NCI-H2196 treated with DMSO at 0.1 percent for 48 hours (cell line): ENCODE measurements around the gene PTPRN2.

Source experiments
- DNase-seq: peaks from one replicate; lab custom pipeline; 2025; ENCODE audit not compliant: unreplicated experiment; lab: John Stamatoyannopoulos, UW

The PTPRN2 gene

DNA sequence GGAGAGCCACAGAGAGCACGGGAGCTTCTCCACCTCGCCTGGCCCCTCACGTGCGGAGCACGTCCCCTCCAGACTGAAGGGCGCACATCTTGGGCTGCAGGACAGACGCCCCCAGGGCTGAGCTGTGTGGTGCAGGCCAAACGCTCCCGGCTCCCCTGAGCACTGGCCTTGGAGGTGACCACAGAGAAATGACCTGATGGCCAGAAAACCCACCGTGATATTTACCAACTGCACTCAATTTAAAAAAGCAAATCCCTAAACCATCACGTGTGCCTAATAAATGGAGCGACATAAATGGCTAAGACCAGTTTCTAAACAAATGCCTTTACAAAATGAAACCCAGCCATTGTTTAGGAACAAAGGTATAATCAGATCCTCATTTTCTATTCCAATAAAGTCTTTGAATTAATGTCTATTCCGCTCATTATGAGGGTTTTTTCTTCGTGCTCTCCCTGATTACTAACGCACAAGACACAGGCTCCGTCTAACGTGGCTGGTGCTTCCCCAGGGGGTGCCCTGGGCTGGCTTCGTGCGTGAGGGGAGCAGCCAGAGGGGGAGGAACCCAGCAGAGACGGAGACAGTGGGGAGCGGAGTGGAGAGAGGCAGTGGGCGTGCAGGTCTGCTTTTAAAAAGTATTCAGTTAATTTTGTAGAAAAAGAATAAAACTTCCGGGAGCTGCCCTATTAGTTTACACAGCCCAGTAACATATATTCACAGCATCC lies 1060.5 kb downstream of the PTPRN2 start:
- DNase-seq, result no peak

DNA sequence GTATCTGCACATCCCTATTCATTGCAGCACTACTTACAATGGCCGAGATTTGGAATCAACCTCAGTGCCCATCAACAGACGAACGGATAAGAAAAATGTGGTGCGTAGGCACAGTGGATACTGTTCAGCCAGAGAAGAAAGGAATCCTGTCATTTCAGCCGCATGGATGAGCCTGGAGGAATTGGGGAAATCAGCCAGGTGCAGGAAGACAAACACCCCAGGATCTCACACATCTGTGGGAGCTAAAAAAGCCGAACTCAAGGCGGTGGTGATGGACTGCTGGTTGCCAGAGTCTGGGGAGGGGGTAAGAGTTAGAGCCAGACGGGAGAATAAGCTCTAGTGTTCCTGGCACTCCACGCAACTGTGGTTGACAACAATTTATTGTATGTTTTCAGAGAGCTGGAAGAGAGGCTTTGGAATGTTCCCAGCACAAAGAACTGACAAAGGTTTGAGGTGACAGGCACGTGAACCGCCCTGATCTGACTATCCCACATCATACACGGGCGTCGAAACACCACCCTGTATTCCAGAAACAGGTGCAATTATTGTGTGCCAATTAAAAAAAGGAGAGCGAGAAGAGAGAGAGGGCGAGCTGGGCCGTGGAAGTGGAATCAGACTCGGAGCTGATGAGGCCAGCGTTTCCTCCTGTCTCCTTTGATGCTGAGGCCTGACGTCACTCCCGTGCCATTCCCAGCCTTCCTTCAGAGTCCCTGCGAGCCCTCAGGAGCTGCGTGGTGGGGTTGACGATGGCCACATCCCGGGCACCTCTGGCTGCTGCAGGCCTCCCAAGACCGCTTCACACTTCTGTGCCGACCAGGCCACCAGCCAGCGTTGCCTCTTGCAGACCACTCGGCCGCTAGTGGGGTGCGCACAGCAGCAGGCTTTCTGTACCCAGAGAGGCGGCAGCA lies 1061.4 kb downstream of the PTPRN2 start:
- DNase-seq, result no peak

DNA sequence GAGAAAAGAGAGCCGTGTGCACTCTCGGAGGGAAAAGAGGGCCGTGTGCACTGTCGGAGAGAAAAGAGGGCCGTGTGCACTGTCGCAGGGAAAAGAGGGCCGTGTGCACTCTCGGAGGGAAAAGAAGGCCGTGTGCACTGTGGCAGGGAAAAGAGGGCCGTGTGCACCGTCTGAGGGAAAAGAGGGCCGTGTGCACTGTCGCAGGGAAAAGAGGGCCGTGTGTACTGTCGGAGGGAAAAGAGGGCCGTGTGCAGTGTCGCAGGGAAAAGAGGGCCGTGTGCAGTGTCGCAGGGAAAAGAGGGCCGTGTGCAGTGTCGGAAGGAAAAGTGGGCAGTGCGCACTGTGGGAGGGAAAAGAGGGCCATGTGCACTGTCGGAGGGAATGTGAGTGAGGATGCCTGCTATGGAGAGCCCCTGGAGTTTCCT lies 1062.1 kb downstream of the PTPRN2 start:
- DNase-seq, result no peak

DNA sequence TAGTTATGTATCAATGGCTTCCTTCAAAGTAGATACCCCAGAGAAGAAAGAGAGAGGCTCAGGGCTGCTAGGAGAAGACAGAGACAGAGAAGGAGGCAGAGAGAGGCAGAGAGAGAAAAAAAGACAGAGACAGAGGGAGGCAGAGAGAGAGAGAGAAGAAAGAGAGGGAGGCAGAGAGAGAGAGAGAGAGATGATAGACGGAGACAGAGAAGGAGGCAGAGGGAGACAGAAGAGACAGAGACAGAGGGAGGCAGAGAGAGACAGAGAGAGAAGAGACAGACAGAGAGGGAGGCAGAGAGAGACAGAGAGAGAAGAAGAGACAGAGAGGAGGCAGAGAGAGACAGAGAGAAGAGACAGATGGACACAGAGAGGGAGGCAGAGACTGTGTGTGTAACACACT lies 1062.9 kb downstream of the PTPRN2 start:
- DNase-seq, result no peak

DNA sequence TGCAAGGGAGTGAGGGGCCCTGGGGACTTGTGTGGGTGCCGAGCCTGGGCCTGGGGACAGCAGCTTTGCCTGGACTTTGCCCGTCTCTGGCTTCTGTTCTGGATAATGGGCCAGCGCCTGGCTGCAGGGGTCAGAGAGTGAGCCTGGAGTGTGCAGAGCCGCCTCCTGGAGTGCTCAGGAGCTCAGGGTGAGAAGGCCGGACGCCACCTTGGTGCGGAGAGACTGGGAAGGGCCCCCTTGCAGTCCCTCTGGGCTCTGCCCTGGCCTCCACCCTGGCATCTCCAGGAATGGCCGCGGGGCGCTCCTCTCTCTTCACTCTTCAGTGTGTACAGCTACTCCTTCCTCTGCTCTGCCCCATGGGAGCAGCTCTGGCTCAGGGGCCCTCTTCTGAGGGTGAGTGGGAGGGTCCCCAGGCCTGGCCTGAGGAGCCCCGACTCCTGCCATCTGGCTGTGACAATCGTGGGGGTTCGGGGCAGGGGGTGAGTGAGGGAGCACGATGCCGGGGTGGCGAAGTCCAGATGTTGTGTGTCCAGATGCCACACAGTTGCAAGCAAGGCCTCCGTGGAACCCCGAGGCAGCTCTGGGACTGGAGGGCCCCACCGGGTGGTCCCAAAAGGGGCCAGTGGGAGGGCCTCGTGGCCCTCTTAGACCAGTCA lies 1063.7 kb downstream of the PTPRN2 start:
- no peak for DNase-seq

DNA sequence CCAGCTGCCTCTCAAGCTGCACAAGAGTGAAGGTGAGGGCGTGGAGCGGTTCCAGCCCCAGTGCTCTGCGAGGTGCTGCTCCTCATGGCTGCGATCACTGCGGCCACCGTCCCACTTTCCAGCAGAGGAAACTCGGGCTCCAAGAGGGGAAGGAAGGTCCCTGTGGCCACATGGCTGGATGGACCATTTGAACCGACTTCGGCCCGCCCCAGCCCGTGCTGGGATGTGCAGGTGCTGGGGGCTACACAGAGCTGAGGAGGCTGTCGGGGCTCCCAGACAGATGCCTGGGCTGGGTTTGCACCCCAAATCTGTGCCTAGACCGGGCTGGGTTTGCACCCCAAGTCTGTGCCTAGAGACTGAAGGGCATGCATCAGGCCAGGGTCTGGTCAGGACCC lies 1064.3 kb downstream of the PTPRN2 start:
- no peak for DNase-seq

DNA sequence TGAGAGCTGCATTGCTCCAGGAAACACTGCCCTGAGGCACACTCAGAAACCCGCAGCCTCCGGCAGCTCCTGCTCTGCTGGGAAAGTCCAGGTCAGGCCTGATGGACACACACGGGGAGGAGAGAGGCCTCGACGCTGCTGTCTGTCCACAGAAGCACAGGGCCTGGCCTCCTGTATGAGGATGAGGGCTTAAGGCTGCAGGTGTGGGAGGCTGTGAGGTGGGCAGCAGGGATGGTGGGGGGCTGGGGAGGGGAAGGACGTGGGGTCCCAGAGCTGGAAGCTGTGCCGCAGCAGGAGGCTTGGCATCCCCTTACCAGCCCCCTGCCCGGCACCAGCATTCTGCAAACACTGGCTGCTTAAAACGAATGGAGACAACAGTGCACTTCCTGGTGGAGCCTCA lies 1064.7 kb downstream of the PTPRN2 start:
- no peak for DNase-seq

DNA sequence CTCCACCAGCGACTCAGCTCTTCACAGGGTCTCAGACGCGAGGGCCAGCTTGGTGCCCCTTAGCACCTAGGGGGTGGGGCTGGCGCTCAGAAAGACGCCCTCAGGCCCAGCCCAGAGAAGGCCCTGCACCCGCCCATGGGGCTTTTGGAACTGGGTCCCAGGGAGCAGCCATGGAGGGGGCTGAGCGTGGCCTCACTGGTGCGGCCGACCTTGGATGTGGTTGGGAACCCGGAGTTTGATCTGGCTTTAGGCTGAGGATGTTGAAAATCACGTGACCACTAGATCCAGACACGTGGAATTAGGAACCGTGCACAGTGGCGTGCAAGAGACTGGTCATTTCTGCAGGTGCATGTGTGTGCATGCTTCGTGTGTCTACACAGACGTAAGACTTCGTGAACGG lies 1065.4 kb downstream of the PTPRN2 start:
- DNase-seq, result no peak

DNA sequence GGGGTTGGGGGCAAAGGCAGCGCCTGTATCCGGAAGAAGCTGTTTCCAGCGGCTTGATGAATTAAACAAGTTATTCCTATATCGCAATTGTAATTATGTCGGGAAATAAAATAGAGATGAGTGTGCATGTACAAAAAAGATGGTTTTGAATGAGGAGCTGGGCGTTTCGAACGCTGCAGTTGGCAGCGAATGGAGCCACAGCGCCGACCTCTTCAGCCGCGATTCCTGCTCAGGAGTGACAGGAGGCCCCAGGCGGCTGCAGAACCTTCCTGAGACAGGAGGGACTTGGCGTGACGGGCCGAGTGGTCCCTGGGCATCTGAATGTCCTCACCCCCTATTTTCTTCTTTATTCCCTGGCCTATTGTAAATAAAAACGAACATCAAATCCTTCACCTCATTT lies 1065.9 kb downstream of the PTPRN2 start:
- no peak for DNase-seq

DNA sequence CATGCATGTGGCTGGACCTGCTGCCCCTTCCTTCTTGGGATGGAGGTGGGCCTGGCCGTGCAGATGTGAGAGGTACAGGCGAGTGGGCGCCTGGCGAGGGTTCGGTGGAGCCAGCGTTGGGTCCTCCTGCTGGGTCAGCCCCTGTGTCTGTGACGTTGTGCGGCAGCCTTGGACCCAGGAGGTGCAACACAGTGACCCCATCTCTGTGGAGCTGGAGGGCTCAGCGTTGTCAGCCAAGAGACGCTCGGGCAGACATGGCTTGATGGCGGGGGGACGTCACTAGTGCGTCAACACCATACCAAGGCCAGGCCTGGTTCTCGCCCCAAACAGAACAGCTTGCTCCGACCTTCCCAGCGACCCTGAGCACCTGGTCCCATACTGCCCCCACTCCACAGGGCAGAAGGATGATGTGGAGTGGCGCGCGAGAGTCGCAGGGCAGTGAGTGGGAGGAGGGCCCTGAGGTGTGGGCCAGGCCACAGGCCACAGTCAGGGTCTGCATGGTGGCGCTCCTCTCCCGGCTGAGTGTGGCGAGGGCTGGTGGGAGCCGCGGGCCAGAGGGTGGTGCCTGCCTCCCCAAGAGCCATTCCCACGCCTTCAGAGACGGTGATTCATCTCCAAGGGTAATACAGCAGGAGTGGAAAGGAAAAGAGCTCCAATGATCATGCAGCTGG lies 1066.4 kb downstream of the PTPRN2 start:
- no peak for DNase-seq

DNA sequence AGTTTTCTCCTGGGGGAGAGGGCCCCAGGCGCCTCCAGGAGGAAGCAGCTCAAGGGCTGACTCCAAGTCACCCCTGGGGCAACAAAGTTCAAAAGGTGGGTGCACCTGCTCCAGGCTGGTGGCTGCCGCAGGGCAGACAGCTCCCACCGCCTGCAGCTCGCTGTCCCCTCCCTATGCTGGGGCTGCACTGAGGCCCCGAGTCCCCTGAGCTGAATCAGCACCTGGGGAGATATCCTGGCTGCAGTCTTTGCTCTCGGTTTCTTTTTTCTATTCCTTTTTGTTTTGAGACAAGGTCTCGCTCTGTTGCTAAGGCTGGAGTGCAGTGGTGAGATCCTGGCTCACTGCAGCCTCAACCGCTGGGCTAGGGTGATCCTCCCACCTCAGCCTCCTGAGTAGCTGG lies 1067.4 kb downstream of the PTPRN2 start:
- no peak for DNase-seq

DNA sequence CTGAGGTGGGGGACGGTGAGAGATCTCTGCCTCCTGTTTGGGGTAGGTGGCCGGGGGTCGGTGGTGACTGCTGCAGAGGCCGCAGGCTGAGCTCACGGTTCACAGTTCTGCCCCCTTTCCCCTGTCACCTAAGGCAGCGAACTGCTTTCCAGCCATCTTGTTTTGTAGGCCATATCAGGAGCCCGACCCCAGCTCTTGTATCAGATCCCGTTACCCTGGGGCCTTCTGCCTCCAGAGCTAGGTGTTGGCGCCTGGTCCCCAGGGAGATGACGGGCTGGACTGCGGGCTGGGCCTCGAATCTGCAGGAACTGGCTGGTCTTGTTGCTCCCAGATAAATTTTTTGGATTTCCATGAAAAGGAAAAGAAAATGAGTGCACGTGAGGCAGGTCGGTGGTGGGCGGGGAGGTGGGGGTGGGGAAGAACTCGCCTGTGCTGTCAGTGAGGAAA lies 1067.8 kb downstream of the PTPRN2 start:
- no peak for DNase-seq

DNA sequence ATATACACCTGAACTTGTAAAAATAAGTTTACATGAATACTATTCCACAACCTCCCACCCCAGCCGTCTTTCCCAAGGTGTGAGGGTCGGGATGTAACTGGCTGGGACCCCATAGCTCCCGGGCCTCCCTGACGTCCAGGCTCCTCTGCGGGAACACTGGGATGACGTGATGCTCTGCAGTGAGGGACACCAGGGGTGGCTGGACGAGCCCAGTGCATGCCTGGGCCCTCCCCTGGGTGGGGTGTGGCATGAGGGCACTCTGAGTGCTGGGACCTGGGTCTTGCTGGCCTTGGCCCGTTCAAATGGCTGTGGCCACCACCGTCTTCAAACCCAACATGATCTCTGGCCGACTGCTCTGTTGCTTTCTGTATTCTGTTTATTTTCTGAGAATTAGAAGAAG lies 1068.4 kb downstream of the PTPRN2 start:
- no peak for DNase-seq

DNA sequence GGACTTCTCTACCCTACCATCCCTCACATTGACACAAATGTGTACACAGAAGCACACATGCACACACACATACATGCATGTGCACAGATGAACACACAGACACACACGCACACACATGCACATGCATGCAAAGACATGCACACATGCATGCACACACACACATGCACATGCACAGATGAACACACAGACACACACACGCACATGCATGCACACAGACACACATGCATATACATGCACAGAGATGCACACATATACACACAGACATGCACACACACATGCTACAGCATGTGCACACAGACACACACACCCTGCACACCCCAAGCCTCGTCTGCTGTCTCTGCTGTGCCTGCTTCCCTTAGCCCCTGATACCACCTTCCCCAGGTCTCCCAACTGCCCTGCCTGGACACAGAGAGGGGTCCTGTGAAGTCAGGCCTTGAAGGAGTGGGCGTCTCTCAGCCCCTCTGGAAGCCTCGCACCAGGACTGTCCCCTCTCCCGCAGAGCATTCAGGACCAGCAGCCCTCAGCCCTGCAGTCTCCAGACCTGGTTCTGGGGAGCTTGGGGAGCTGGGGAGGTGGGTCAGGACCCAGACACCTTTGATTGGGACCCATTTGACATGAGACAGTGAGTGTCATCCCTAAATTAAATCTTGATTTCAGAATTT lies 1069.0 kb downstream of the PTPRN2 start:
- no peak for DNase-seq

DNA sequence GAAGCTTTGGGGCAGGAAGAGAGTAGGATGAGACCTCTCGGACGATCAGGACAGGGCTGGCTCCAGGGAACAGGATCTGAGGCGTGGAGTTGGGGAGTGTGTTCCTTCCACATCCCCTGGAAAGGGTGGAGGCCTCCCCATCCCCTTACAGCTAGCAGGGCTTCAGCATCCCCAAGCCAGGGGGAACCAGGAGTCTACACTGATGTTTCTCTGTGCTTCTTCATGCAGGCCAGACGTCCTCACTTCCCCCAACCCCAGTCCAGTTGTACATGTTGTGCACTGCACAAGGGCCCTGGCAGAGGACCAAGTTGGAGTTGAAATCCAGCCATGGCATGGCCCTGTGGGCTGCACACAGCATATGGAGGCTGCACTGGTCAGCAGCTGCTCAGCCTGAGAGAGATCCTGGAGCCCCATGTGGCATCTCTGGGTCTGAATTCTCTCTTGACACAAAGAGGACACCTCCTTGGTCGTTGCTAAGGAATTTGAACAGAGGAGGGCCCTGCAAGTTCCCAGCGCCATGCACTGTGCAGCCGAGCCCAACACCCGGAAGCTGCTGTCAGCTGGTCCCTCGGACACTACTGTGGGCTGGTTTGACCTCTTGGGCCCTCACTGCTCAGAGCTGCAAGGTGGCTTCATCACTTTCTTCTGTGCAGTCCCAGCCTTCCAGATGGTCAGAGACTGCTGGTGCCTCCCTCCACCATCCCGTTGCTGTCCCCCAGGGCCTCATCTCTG lies 1069.7 kb downstream of the PTPRN2 start:
- no peak for DNase-seq

DNA sequence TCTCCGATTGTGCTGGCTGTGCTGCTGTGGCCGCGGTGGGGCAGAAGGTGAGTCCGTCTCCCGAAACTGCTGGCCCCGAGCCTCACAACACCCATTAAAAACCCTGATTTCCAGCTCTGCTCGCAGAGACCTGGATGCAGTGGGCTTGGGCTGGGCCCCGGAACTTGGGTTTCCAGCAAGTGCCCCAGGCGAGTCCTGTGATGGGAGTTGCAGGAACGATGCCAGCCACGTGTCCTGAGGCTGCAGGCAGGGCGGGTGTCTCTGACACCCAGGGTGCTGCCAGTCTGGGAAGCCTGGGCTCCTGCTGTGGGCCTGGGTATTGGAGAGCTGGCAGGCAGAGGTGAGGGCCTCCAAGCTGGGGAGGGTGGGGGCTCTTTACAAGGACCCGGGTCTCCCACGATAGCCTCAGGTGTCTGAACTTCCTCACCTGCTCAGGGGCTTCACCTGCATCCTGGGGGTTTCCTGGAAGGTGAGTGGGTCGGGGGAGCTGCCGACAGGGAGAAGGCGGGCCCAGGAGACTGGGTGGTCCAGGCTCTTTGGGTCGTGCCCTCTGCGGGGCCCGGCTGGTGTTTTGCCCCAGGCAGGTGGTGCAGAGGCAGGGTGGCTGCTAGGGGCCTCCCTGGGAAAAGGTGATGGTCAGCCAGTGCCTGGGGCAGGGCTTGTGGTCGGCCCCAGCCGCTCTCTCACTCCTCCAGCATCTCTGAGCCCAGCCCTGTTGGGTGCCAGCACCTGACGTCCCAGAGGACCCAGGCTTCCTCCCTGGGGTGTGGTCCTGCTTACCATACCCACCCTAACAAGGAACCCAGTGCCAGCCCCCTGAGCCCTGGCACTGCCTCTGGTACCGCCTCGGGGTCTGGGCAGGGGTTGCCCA lies 1070.5 kb downstream of the PTPRN2 start:
- no peak for DNase-seq

DNA sequence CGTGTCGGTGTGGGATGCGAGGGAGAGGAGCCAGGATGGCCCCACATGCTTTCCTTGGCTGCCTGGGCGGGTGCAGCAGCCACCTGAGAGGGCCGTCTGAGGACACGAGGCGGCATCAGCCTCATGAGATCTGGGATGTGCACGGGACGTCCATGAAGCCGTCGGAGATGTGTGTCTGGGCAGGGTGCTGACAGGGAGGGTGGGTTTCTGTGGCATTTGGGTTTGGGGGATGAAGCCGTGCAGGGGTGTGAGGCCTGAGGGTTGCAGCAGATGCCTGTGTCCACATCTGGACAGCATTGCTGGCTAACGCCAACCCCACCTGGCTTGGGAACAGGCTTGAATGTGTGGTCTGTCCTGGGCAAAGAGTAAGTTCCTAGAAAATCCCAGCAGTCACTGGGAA lies 1071.3 kb downstream of the PTPRN2 start:
- DNase-seq, result no peak

DNA sequence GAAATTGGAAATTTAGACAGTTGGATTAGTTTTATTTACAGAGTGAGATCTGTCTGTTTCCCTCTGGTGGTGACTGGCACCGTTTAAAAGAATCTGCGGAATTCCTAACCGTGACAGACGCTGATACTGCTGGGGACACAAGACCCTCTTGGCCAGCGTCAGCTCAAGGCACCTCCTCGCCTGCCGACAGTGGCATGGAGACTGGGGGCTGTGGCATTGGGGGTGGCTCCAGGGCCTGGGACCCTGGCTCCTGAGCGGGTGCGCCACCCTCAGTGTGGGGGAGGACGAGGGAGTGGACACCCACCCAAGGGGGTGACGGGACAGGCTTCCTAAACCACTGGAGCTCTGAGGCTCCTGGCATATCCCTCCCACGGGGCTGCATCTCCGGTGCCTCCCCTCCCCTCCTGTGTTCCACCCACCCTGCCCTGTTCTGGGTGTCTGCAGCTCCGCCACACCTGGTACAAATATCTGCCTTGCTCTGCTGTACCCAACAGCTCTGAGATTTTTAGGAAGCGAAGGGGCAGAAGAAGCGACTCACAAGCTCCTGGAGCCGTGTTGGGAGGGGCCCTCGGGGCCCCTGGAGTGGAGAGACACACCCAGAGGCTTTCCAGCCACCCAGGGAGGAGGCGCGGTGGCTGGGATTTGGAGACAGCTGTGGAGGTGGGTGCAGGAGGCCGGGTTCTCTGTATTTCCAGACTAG lies 1072.1 kb downstream of the PTPRN2 start:
- DNase-seq, result no peak
